Measurements from ENCODE around the gene DMRTB1.

The DMRTB1 gene

GRCh38 chr1:53508056-53508990 is 49.1 kb downstream of the DMRTB1 start:
- no peak for DNase-seq (ENCODE audit: low spot score)

GRCh38 chr1:53508991-53509666 is 49.9 kb downstream of the DMRTB1 start:
- no peak for DNase-seq (ENCODE audit: low spot score)

- DNase-seq (ENCODE audit: low spot score) = no peak
These were observed 50.6 kb downstream of the DMRTB1 start for GRCh38 chr1:53509775-53510174.

- DNase-seq (ENCODE audit: low spot score) = no peak
These were observed 51.0 kb downstream of the DMRTB1 start for GRCh38 chr1:53510215-53510614.

GRCh38 chr1:53511323-53511932 is 52.2 kb downstream of the DMRTB1 start:
- no peak for DNase-seq (ENCODE audit: low spot score)

GRCh38 chr1:53511933-53512806 is 53.0 kb downstream of the DMRTB1 start:
- peak; percentile 5 for DNase-seq (ENCODE audit: low spot score)

GRCh38 chr1:53512807-53513755 is 53.9 kb downstream of the DMRTB1 start:
- DNase-seq (ENCODE audit: low spot score) = no peak

- DNase-seq (ENCODE audit: low spot score) = no peak
These were observed 54.6 kb downstream of the DMRTB1 start for GRCh38 chr1:53513846-53514245.

- DNase-seq (ENCODE audit: low spot score) = no peak
These were observed 55.2 kb downstream of the DMRTB1 start for GRCh38 chr1:53514436-53514835.

- no peak for DNase-seq (ENCODE audit: low spot score)
These were observed 57.0 kb downstream of the DMRTB1 start for GRCh38 chr1:53516181-53516580.

Measured in pons (tissue), 1 donor.